ENCODE data around the gene IQGAP2.

DNA sequence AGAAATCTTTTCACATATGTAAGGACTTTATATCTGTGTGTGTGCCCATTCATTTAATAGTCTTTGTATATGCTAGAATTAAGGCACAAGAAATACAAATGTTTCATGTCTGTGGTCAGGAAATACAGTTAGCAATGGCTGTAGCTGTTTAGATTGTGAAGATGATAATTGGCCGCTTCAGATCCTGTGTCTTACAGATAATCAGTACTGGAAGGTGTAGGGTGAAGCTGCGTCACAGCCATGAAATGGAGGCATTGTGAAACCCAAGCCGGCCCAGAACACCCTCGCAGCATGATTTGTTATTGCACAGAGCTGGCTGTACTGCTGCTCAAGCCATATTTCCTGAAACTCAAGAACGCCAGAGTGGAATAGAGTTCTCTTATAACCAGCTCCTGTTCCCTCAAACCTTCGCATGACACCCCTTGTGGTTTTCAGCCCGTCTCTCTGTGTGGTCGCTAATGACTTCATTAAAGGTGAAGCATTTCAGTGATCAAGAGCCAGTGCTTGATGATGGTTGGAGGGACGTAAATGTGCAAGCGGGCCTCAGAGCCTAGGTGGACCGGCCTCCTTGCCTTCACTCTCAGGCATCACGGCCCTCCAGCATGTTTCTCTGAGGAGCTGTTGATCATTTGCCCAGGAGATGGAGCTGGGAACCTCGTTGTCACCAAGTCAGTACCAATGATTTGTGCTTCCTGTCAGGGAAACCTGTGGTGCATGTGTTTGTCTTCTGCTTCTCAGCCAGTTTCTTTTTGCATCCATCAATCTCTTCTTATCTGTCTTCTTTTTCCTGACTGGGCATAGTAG lies 140.0 kb downstream of the IQGAP2 start:
- TF ChIP-seq EZH2phosphoT487 (IDR thresholded peaks at IDR 0.05; ENCODE audit: borderline replicate concordance) = no peak
- no peak for TF ChIP-seq CTCF (conservative IDR thresholded peaks at IDR 0.05; ENCODE audit: low read length)
